HepG2 (cell line): ENCODE measurements around the gene GRID1. TPM values are rescaled to one million over a fixed set of nuclear protein-coding genes. Genes with fewer than 3 reads are reported as not detected.

Experiments
- CREM ChIP-seq, 2 experiments: sonication (generic) in 1 of 2; formaldehyde crosslinking in 1 of 2; IDR thresholded peaks; 2 replicates each; pipeline versions ENCODE4 v1.4.0 to v1.6.1; 2016 to 2020; ENCODE audit warnings: antibody characterized with exemption in 1 of 2, mild to moderate bottlenecking in 1 of 2, missing genetic modification reagents in 1 of 2
- FOXP1 ChIP-seq, 2 experiments: fragments of 450-650 bp in 1 of 2; IDR thresholded peaks; 2 replicates each; pipeline ENCODE4 v1.6.1; 2017 to 2018; ENCODE audit warnings: antibody characterized with exemption in 1 of 2
- GATAD1 ChIP-seq: IDR thresholded peaks from 2 replicates; pipeline ENCODE4 v1.6.1; 2016; ENCODE audit warnings: missing genetic modification reagents, missing compliant biosample characterization
- HIC2 ChIP-seq: sonication (generic); formaldehyde crosslinking; IDR thresholded peaks from 2 replicates; pipeline ENCODE4 v1.9.0; 2022; ENCODE audit warnings: low read depth, missing genetic modification reagents
- KLF13 ChIP-seq: sonication (generic); formaldehyde crosslinking; IDR thresholded peaks from 2 replicates; pipeline ENCODE4 v1.4.0; 2020; ENCODE audit warnings: mild to moderate bottlenecking, missing genetic modification reagents
- LCORL ChIP-seq, 2 experiments: fragments of 450-650 bp in 1 of 2; sonication (generic) in 1 of 2; formaldehyde crosslinking in 1 of 2; IDR thresholded peaks; 2 replicates each; pipeline versions ENCODE4 v1.5.0 to v1.6.1; 2017 to 2020; ENCODE audit warnings: antibody characterized with exemption in 1 of 2, missing genetic modification reagents in 1 of 2
- MEF2D ChIP-seq: sonication (generic); formaldehyde crosslinking; IDR thresholded peaks from 2 replicates; pipeline ENCODE4 v1.5.1; 2020; ENCODE audit warnings: mild to moderate bottlenecking, missing genetic modification reagents
- MXI1 ChIP-seq: IDR thresholded peaks from 3 replicates; pipeline ENCODE4 v1.6.1; 2012; ENCODE audit warnings: low read depth, low read length, inconsistent platforms, borderline replicate concordance
- NBN ChIP-seq: fragments of 450-650 bp; conservative IDR thresholded peaks from 2 replicates; pipeline ENCODE4 v1.6.1; 2017
- NCOA2 ChIP-seq: sonication (generic); formaldehyde crosslinking; IDR thresholded peaks from 2 replicates; pipeline ENCODE4 v1.8.0; 2022; ENCODE audit warnings: inconsistent platforms
- NFIB ChIP-seq: sonication (generic); formaldehyde crosslinking; IDR thresholded peaks from 2 replicates; pipeline ENCODE4 v1.9.0; 2021; ENCODE audit warnings: missing genetic modification reagents, mild to moderate bottlenecking, borderline replicate concordance
- RARG ChIP-seq: sonication (generic); formaldehyde crosslinking; IDR thresholded peaks from 2 replicates; pipeline ENCODE4 v1.4.0; 2020; ENCODE audit warnings: low read depth, mild to moderate bottlenecking, missing genetic modification reagents
- RBM39 ChIP-seq: fragments of 200-400 bp; formaldehyde crosslinking; IDR thresholded peaks from one replicate; pipeline ENCODE4 v1.6.1; 2018; ENCODE audit warnings: antibody characterized with exemption, mild to moderate bottlenecking, low read depth, low read length; ENCODE audit not compliant: poor library complexity, severe bottlenecking
- SOX5 ChIP-seq: IDR thresholded peaks from 2 replicates; pipeline ENCODE4 v1.6.1; 2016; ENCODE audit warnings: borderline replicate concordance
- SP140L ChIP-seq: sonication (generic); formaldehyde crosslinking; IDR thresholded peaks from 2 replicates; pipeline ENCODE4 v1.4.0; 2020; ENCODE audit warnings: missing genetic modification reagents, borderline replicate concordance
- SSRP1 ChIP-seq: IDR thresholded peaks from 2 replicates; pipeline ENCODE4 v1.6.1; 2016; ENCODE audit warnings: control low read depth
- ZFP90 ChIP-seq: sonication (generic); formaldehyde crosslinking; IDR thresholded peaks from 2 replicates; pipeline ENCODE4 v1.8.0; 2022; ENCODE audit warnings: missing genetic modification reagents, mild to moderate bottlenecking, inconsistent platforms, borderline replicate concordance
- ZNF451 ChIP-seq: sonication (generic); formaldehyde crosslinking; IDR thresholded peaks from 2 replicates; pipeline ENCODE4 v1.5.0; 2020; ENCODE audit warnings: mild to moderate bottlenecking, missing genetic modification reagents
- ZNF546 ChIP-seq: sonication (generic); formaldehyde crosslinking; conservative IDR thresholded peaks from 2 replicates; pipeline ENCODE4 v1.8.1; 2023; ENCODE audit warnings: mild to moderate bottlenecking, missing genetic modification reagents
- ZNF547 ChIP-seq: sonication (generic); formaldehyde crosslinking; IDR thresholded peaks from 2 replicates; pipeline ENCODE4 v1.5.1; 2020; ENCODE audit warnings: mild to moderate bottlenecking, missing genetic modification reagents
- ZNF644 ChIP-seq: IDR thresholded peaks from 2 replicates; pipeline ENCODE4 v1.6.1; 2016; ENCODE audit warnings: low read depth
- ZSCAN30 ChIP-seq: sonication (generic); formaldehyde crosslinking; IDR thresholded peaks from 2 replicates; pipeline ENCODE4 v1.5.0; 2020; ENCODE audit warnings: mild to moderate bottlenecking, missing genetic modification reagents
- ZSCAN31 ChIP-seq: sonication (generic); formaldehyde crosslinking; IDR thresholded peaks from 2 replicates; pipeline ENCODE4 v1.5.0; 2020; ENCODE audit warnings: low read depth, mild to moderate bottlenecking, missing genetic modification reagents
- polyA plus RNA-seq, 8 experiments: library from polyadenylated mRNA; depleted of rRNA in 3 of 8; stranded (reverse) in 7 of 8; unstranded in 1 of 8; fragments of >200 nt; fragmentation: Illumina TruSeq in 4 of 8; extraction: Trizol in 4 of 8; gene quantifications; 2 replicates each; pipeline versions ENCODE4 v1.2.1 to v1.2.3, GENCODE V29; 2011 to 2016; ENCODE audit warnings: low read depth in 4 of 8, missing spikeins in 1 of 8, mixed read lengths in 1 of 8; ENCODE audit not compliant: insufficient read depth in 1 of 8
- total RNA-seq, 5 experiments: library from RNA; depleted of rRNA; stranded (reverse); fragments of >200 nt; fragmentation: Illumina TruSeq; extraction: Trizol; gene quantifications; 2 replicates each; pipeline ENCODE4 v1.2.3, GENCODE V29; 2016; ENCODE audit warnings: low read depth in 1 of 5
- TF ChIP-seq, protein P1 (sequence below): IDR thresholded peaks from 2 replicates; pipeline ENCODE4 v1.4.0; 2020; ENCODE audit warnings: mild to moderate bottlenecking, missing genetic modification reagents
- TF ChIP-seq, protein P2 (sequence below): sonication (generic); IDR thresholded peaks from 2 replicates; pipeline ENCODE4 v1.6.1; 2016; ENCODE audit warnings: low read depth, borderline replicate concordance

GRID1 gene
- total and polyA plus RNA-seq, 2 of the 13 experiments (the other 11 are each of a cell fraction or from before 2014, with no cell fraction given) = 0.05 TPM; not detected in 1

DNA sequence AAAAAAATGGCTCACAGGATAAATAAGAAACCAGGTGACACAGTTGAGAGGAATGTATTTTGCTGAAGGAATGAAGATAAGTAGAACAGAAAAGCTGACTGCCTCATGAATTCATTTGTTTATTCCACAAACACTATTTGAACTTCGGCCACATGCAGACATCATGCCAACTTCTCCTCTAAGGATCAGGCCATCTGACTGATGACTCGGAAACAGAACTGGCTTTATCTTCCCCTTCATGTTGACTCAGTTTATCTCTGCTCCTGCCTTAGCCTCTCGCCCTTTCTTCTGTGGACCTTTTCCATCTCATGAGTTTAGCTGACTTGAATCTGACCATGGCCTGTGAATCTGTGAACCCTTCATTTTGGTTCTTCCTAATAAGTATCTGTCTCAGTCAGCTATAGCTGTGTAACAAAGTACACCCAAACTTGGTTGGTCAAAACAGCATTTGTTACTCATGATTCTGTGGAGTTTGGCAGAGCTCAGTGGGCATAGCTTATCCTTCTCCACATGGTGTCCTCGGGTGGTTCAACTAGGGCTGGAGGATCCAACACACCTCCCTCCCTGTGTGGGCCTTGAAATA, 44.0 kb upstream of the GRID1 start (continued):
- TF ChIP-seq, protein P1, sequence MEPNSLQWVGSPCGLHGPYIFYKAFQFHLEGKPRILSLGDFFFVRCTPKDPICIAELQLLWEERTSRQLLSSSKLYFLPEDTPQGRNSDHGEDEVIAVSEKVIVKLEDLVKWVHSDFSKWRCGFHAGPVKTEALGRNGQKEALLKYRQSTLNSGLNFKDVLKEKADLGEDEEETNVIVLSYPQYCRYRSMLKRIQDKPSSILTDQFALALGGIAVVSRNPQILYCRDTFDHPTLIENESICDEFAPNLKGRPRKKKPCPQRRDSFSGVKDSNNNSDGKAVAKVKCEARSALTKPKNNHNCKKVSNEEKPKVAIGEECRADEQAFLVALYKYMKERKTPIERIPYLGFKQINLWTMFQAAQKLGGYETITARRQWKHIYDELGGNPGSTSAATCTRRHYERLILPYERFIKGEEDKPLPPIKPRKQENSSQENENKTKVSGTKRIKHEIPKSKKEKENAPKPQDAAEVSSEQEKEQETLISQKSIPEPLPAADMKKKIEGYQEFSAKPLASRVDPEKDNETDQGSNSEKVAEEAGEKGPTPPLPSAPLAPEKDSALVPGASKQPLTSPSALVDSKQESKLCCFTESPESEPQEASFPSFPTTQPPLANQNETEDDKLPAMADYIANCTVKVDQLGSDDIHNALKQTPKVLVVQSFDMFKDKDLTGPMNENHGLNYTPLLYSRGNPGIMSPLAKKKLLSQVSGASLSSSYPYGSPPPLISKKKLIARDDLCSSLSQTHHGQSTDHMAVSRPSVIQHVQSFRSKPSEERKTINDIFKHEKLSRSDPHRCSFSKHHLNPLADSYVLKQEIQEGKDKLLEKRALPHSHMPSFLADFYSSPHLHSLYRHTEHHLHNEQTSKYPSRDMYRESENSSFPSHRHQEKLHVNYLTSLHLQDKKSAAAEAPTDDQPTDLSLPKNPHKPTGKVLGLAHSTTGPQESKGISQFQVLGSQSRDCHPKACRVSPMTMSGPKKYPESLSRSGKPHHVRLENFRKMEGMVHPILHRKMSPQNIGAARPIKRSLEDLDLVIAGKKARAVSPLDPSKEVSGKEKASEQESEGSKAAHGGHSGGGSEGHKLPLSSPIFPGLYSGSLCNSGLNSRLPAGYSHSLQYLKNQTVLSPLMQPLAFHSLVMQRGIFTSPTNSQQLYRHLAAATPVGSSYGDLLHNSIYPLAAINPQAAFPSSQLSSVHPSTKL (CRISPR knock-in tag) = peak; percentile 73
- TF ChIP-seq ZNF546 (CRISPR knock-in tag) (no peak), RARG (CRISPR knock-in tag) (no peak), ZSCAN30 (CRISPR knock-in tag) (no peak), HIC2 (CRISPR knock-in tag) (peak; percentile 21; the same call in 1 of the 2 replicates), SP140L (no peak), ZSCAN31 (CRISPR knock-in tag) (0 out of 2 replicates have a peak, but pooled peaks have one; percentile 57), SSRP1 (no peak), LCORL (IDR thresholded peaks at IDR 0.05) (no peak), LCORL (CRISPR knock-in tag; IDR thresholded peaks at IDR 0.05) (peak; percentile 41; the same call in 1 of the 2 replicates), KLF13 (CRISPR knock-in tag) (no peak), SOX5 (CRISPR knock-in tag) (peak; percentile 37; the same call in 1 of the 2 replicates), CREM (IDR thresholded peaks at IDR 0.05) (peak; percentile 16; the same call in 1 of the 2 replicates), CREM (CRISPR knock-in tag; IDR thresholded peaks at IDR 0.05) (no peak), MXI1 (peak; percentile 45; the same call in 1 of the 3 replicates), FOXP1 (IDR thresholded peaks at IDR 0.05) (peak; percentile 77; the same call in 1 of the 2 replicates), FOXP1 (CRISPR knock-in tag; IDR thresholded peaks at IDR 0.05) (peak; percentile 84), NFIB (CRISPR knock-in tag) (no peak), ZNF644 (CRISPR knock-in tag) (no peak), ZNF547 (CRISPR knock-in tag) (0 out of 2 replicates have a peak, but pooled peaks have one; percentile 30), NCOA2 (CRISPR knock-in tag) (peak; percentile 35; the same call in 1 of the 2 replicates), ZNF451 (CRISPR knock-in tag) (0 out of 2 replicates have a peak, but pooled peaks have one; percentile 35), RBM39 (no peak), MEF2D (CRISPR knock-in tag) (no peak), NBN (no peak), GATAD1 (CRISPR knock-in tag) (no peak), ZFP90 (CRISPR knock-in tag) (no peak)
- TF ChIP-seq, protein P2, sequence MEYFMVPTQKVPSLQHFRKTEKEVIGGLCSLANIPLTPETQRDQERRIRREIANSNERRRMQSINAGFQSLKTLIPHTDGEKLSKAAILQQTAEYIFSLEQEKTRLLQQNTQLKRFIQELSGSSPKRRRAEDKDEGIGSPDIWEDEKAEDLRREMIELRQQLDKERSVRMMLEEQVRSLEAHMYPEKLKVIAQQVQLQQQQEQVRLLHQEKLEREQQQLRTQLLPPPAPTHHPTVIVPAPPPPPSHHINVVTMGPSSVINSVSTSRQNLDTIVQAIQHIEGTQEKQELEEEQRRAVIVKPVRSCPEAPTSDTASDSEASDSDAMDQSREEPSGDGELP = peak; percentile 41; the same call in 1 of the 2 replicates
